ENCODE data around the gene MIF4GD.

DNA sequence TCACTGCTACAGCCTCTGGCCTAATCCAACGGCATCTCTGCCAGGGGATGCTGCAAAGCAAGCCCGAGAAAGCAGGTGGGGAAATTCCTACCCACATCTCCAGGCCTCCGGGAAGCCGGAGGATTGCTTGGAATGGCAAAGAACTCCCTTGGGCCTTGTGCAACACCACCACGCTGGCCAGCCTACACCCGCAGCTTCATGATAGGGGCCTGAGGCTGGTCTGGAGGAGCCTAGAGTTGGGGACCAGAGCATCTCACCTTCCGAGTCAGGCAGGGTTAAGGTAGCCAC lies 29.9 kb downstream of the MIF4GD start:
- TF ChIP-seq, protein P1, sequence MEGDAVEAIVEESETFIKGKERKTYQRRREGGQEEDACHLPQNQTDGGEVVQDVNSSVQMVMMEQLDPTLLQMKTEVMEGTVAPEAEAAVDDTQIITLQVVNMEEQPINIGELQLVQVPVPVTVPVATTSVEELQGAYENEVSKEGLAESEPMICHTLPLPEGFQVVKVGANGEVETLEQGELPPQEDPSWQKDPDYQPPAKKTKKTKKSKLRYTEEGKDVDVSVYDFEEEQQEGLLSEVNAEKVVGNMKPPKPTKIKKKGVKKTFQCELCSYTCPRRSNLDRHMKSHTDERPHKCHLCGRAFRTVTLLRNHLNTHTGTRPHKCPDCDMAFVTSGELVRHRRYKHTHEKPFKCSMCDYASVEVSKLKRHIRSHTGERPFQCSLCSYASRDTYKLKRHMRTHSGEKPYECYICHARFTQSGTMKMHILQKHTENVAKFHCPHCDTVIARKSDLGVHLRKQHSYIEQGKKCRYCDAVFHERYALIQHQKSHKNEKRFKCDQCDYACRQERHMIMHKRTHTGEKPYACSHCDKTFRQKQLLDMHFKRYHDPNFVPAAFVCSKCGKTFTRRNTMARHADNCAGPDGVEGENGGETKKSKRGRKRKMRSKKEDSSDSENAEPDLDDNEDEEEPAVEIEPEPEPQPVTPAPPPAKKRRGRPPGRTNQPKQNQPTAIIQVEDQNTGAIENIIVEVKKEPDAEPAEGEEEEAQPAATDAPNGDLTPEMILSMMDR (IDR thresholded peaks at IDR 0.05) = no peak
- TF ChIP-seq POLR2A (IDR thresholded peaks at IDR 0.05) = no peak
